HEK293 (cell line): ENCODE results near the gene COMMD8.

Experiments used
- CTCF ChIA-PET: fragments of 350-600 bp; formaldehyde crosslinking; extraction: SDS; loops from one replicate; lab custom pipeline; 2021; ENCODE audit warnings: antibody characterized with exemption; lab: Yijun Ruan, JAX
- POLR2A ChIA-PET: fragments of 300-600 bp; formaldehyde crosslinking; extraction: SDS; loops from one replicate; lab custom pipeline; 2020; ENCODE audit warnings: antibody characterized with exemption, inconsistent platforms; lab: Yijun Ruan, JAX
- H3K27ac ChIP-seq: fragments of 200-500 bp; sonication (Bioruptor generic); 2 replicates; pipeline ENCODE4 v1.5.1; 2014; ENCODE audit warnings: low read depth, low read length, control low read depth, inconsistent platforms; ENCODE audit errors: extremely low read depth
- H3K36me3 ChIP-seq, 2 experiments: fragments of 200-500 bp in 1 of 2; sonication (Bioruptor generic) in 1 of 2; 1 replicate in 1 of 2; 2 replicates in 1 of 2; pipeline ENCODE4 v1.5.1; 2014 to 2017; ENCODE audit warnings: inconsistent platforms in 2 of 2, low read length in 2 of 2; ENCODE audit not compliant: control insufficient read depth in 2 of 2, insufficient read depth in 1 of 2
- H3K4me1 ChIP-seq: fragments of 200-500 bp; sonication (Bioruptor generic); 2 replicates; pipeline ENCODE4 v1.5.1; 2014; ENCODE audit warnings: mild to moderate bottlenecking, low read length, inconsistent platforms; ENCODE audit not compliant: control insufficient read depth, insufficient read depth
- H3K4me3 ChIP-seq: 2 replicates; pipeline ENCODE4 v1.5.1; 2011; ENCODE audit warnings: low read depth, mild to moderate bottlenecking, control low read depth, low read length, moderate library complexity
- H3K9me3 ChIP-seq: fragments of 200-500 bp; sonication (Bioruptor generic); 2 replicates; pipeline ENCODE4 v1.5.1; 2014; ENCODE audit warnings: low read depth, low read length, inconsistent platforms; ENCODE audit not compliant: control insufficient read depth, insufficient read depth
- FEZF1 ChIP-seq: fragments of 450-650 bp; formaldehyde crosslinking; IDR thresholded peaks from 2 replicates; pipeline ENCODE4 v1.5.1; 2016; ENCODE audit warnings: missing biosample characterization, missing genetic modification characterization
- GFI1B ChIP-seq: fragments of 450-650 bp; formaldehyde crosslinking; IDR thresholded peaks from 2 replicates; pipeline ENCODE4 v1.5.1; 2016; ENCODE audit warnings: missing biosample characterization, missing genetic modification characterization
- RBAK ChIP-seq: fragments of 450-650 bp; formaldehyde crosslinking; IDR thresholded peaks from 2 replicates; pipeline ENCODE4 v1.5.1; 2016; ENCODE audit warnings: missing biosample characterization, missing genetic modification characterization
- TRIM28 ChIP-seq: IDR thresholded peaks from 2 replicates; pipeline ENCODE4 v1.6.1; 2011; ENCODE audit warnings: low read length, control low read depth, borderline replicate concordance
- WT1 ChIP-seq: fragments of 450-650 bp; formaldehyde crosslinking; IDR thresholded peaks from 2 replicates; pipeline ENCODE4 v1.5.1; 2016; ENCODE audit warnings: missing biosample characterization, missing genetic modification characterization
- YY1 ChIP-seq: fragments of 450-650 bp; formaldehyde crosslinking; IDR thresholded peaks from 2 replicates; pipeline ENCODE4 v1.5.1; 2018; ENCODE audit warnings: missing biosample characterization, missing genetic modification characterization
- ZBTB21 ChIP-seq: fragments of 450-650 bp; formaldehyde crosslinking; IDR thresholded peaks from 2 replicates; pipeline ENCODE4 v1.5.1; 2017; ENCODE audit warnings: missing biosample characterization, missing genetic modification characterization
- ZFP69B ChIP-seq: fragments of 450-650 bp; formaldehyde crosslinking; IDR thresholded peaks from 2 replicates; pipeline ENCODE4 v1.5.1; 2016; ENCODE audit warnings: missing biosample characterization, missing genetic modification characterization
- ZIC2 ChIP-seq: fragments of 450-650 bp; formaldehyde crosslinking; IDR thresholded peaks from 2 replicates; pipeline ENCODE4 v1.5.1; 2016; ENCODE audit warnings: missing biosample characterization, missing genetic modification characterization
- ZNF140 ChIP-seq: fragments of 450-650 bp; formaldehyde crosslinking; IDR thresholded peaks from 2 replicates; pipeline ENCODE4 v1.5.1; 2016; ENCODE audit warnings: missing biosample characterization, missing genetic modification characterization
- ZNF169 ChIP-seq: fragments of 450-650 bp; formaldehyde crosslinking; IDR thresholded peaks from 2 replicates; pipeline ENCODE4 v1.5.1; 2016; ENCODE audit warnings: missing biosample characterization, missing genetic modification characterization
- ZNF174 ChIP-seq: fragments of 450-650 bp; formaldehyde crosslinking; IDR thresholded peaks from 2 replicates; pipeline ENCODE4 v1.5.0; 2017; ENCODE audit warnings: missing biosample characterization, mild to moderate bottlenecking, missing genetic modification characterization
- ZNF211 ChIP-seq: fragments of 450-650 bp; formaldehyde crosslinking; IDR thresholded peaks from 2 replicates; pipeline ENCODE4 v1.5.1; 2016; ENCODE audit warnings: low read depth, missing biosample characterization, missing genetic modification characterization
- ZNF302 ChIP-seq: fragments of 450-650 bp; formaldehyde crosslinking; IDR thresholded peaks from 2 replicates; pipeline ENCODE4 v1.5.1; 2016; ENCODE audit warnings: missing biosample characterization, missing genetic modification characterization, low read depth
- ZNF354C ChIP-seq: fragments of 450-650 bp; formaldehyde crosslinking; IDR thresholded peaks from 2 replicates; pipeline ENCODE4 v1.5.1; 2016; ENCODE audit warnings: missing biosample characterization, missing genetic modification characterization, low read depth, borderline replicate concordance
- ZNF404 ChIP-seq: fragments of 450-650 bp; formaldehyde crosslinking; IDR thresholded peaks from 2 replicates; pipeline ENCODE4 v1.5.1; 2017; ENCODE audit warnings: missing biosample characterization, missing genetic modification characterization
- ZNF416 ChIP-seq: fragments of 450-650 bp; formaldehyde crosslinking; IDR thresholded peaks from 2 replicates; pipeline ENCODE4 v1.5.1; 2016; ENCODE audit warnings: missing biosample characterization, missing genetic modification characterization
- ZNF426 ChIP-seq: fragments of 450-650 bp; formaldehyde crosslinking; IDR thresholded peaks from 2 replicates; pipeline ENCODE4 v1.5.1; 2017; ENCODE audit warnings: missing biosample characterization, missing genetic modification characterization, mild to moderate bottlenecking, inconsistent platforms, moderate library complexity
- ZNF529 ChIP-seq: fragments of 450-650 bp; formaldehyde crosslinking; IDR thresholded peaks from 2 replicates; pipeline ENCODE4 v1.5.1; 2017; ENCODE audit warnings: missing genetic modification characterization, missing biosample characterization; ENCODE audit not compliant: insufficient replicate concordance
- ZNF530 ChIP-seq: fragments of 450-650 bp; formaldehyde crosslinking; IDR thresholded peaks from 2 replicates; pipeline ENCODE4 v1.5.1; 2016; ENCODE audit warnings: low read depth, missing biosample characterization, missing genetic modification characterization
- ZNF549 ChIP-seq: fragments of 450-650 bp; IDR thresholded peaks from 2 replicates; pipeline ENCODE4 v1.5.1; 2018; ENCODE audit warnings: missing biosample characterization, missing genetic modification characterization, mild to moderate bottlenecking, inconsistent platforms, moderate library complexity
- ZNF558 ChIP-seq: fragments of 450-650 bp; formaldehyde crosslinking; IDR thresholded peaks from 2 replicates; pipeline ENCODE4 v1.5.1; 2016; ENCODE audit warnings: missing biosample characterization, missing genetic modification characterization
- ZNF571 ChIP-seq: fragments of 450-650 bp; formaldehyde crosslinking; IDR thresholded peaks from 2 replicates; pipeline ENCODE4 v1.5.0; 2017; ENCODE audit warnings: missing biosample characterization, missing genetic modification characterization
- ZNF600 ChIP-seq: fragments of 450-650 bp; formaldehyde crosslinking; IDR thresholded peaks from 2 replicates; pipeline ENCODE4 v1.5.1; 2016; ENCODE audit warnings: missing biosample characterization, missing genetic modification characterization
- ZNF610 ChIP-seq: fragments of 450-650 bp; formaldehyde crosslinking; IDR thresholded peaks from 2 replicates; pipeline ENCODE4 v1.5.1; 2016; ENCODE audit warnings: missing biosample characterization, missing genetic modification characterization, borderline replicate concordance
- ZNF639 ChIP-seq: fragments of 450-650 bp; formaldehyde crosslinking; IDR thresholded peaks from 2 replicates; pipeline ENCODE4 v1.5.1; 2016; ENCODE audit warnings: missing biosample characterization, missing genetic modification characterization
- ZNF658 ChIP-seq: fragments of 450-650 bp; formaldehyde crosslinking; IDR thresholded peaks from 2 replicates; pipeline ENCODE4; 2016; ENCODE audit warnings: missing biosample characterization, missing genetic modification characterization
- ZNF677 ChIP-seq: fragments of 450-650 bp; IDR thresholded peaks from 2 replicates; pipeline ENCODE4 v1.5.0; 2018; ENCODE audit warnings: missing biosample characterization, mild to moderate bottlenecking, missing genetic modification characterization, moderate library complexity
- ZNF701 ChIP-seq: fragments of 450-650 bp; formaldehyde crosslinking; IDR thresholded peaks from 2 replicates; pipeline ENCODE4 v1.5.1; 2016; ENCODE audit warnings: missing biosample characterization, missing genetic modification characterization
- ZNF707 ChIP-seq: fragments of 450-650 bp; formaldehyde crosslinking; IDR thresholded peaks from 2 replicates; pipeline ENCODE4 v1.5.1; 2016; ENCODE audit warnings: missing biosample characterization, missing genetic modification characterization
- ZNF837 ChIP-seq: fragments of 450-650 bp; formaldehyde crosslinking; IDR thresholded peaks from 2 replicates; pipeline ENCODE4 v1.5.1; 2016; ENCODE audit warnings: missing biosample characterization, missing genetic modification characterization
- ZNF843 ChIP-seq: fragments of 450-650 bp; formaldehyde crosslinking; IDR thresholded peaks from 2 replicates; pipeline ENCODE4 v1.5.1; 2016; ENCODE audit warnings: missing biosample characterization, missing genetic modification characterization
- ZXDB ChIP-seq: fragments of 450-650 bp; formaldehyde crosslinking; IDR thresholded peaks from 2 replicates; pipeline ENCODE4 v1.5.1; 2016; ENCODE audit warnings: missing biosample characterization, missing genetic modification characterization
- TF ChIP-seq, protein P1 (sequence below): fragments of 450-650 bp; formaldehyde crosslinking; IDR thresholded peaks from 2 replicates; pipeline ENCODE4 v1.5.1; 2016; ENCODE audit warnings: missing biosample characterization, missing genetic modification characterization
- TF ChIP-seq, protein P2 (sequence below): fragments of 450-650 bp; formaldehyde crosslinking; IDR thresholded peaks from 2 replicates; pipeline ENCODE4 v1.5.1; 2016; ENCODE audit warnings: missing biosample characterization, missing genetic modification characterization
- TF ChIP-seq, protein P3 (sequence below): IDR thresholded peaks from 2 replicates; pipeline ENCODE4 v1.6.1; 2011; ENCODE audit warnings: mild to moderate bottlenecking, low read depth, low read length, borderline replicate concordance

COMMD8 gene

GRCh38 chr4:47442980-47443379 lies 20.5 kb downstream of the COMMD8 start:
- H3K9me3 ChIP-seq, result no peaks in the 10 kb centered on the region
- POLR2A ChIA-PET, result no interaction called here
- H3K36me3 ChIP-seq, result no peaks in the 10 kb centered on the region
- TF ChIP-seq WT1 (tag by site-specific recombination), result no peak
- TF ChIP-seq TRIM28, result no peak
- no peak for TF ChIP-seq ZNF404 (tag by site-specific recombination)
- TF ChIP-seq ZNF354C (tag by site-specific recombination), result no peak
- no peak for TF ChIP-seq YY1 (tag by site-specific recombination)
- no peak for TF ChIP-seq ZNF549 (tag by site-specific recombination)
- no peak for TF ChIP-seq ZNF140
- TF ChIP-seq ZNF558, result no peak
- TF ChIP-seq ZBTB21 (tag by site-specific recombination), result no peak
- no peak for TF ChIP-seq ZNF169 (tag by site-specific recombination)
- no peak for TF ChIP-seq ZIC2
- no peak for TF ChIP-seq ZNF843 (tag by site-specific recombination)
- no peak for TF ChIP-seq ZNF677 (tag by site-specific recombination)
- no peak for TF ChIP-seq ZNF302 (tag by site-specific recombination)
- no peak for TF ChIP-seq ZFP69B (tag by site-specific recombination)
- no peak for TF ChIP-seq ZNF707
- TF ChIP-seq ZNF600 (tag by site-specific recombination), result no peak
- no peak for TF ChIP-seq ZNF658 (tag by site-specific recombination)
- no peak for TF ChIP-seq ZNF530 (tag by site-specific recombination)
- TF ChIP-seq, all 188 proteins: peak for 0
- no peak overlapping the region for H3K4me3 ChIP-seq
- no peak overlapping the region for H3K27ac ChIP-seq
- CTCF ChIA-PET, result interaction anchor here (0.5 kb wide), 1 partner anchor 16 kb away, joined by 4 read pairs; no protein-coding TSS in a partner anchor
- no peaks in the 10 kb centered on the region for H3K4me1 ChIP-seq

- Histone ChIP-seq H3K9me3 (no peaks in the 10 kb centered on the region), H3K4me1 (no peaks in the 10 kb centered on the region), H3K27ac (no peak overlapping the region), H3K4me3 (no peak overlapping the region), H3K36me3 (no peaks in the 10 kb centered on the region)
- POLR2A ChIA-PET, result no interaction called here
- CTCF ChIA-PET, result no interaction called here
- TF ChIP-seq ZNF571 (tag by site-specific recombination) (no peak), ZNF211 (no peak), ZNF837 (tag by site-specific recombination) (no peak), ZNF677 (tag by site-specific recombination) (no peak), ZNF174 (tag by site-specific recombination) (no peak), ZNF701 (no peak), ZXDB (no peak), FEZF1 (no peak), ZNF610 (no peak), ZNF416 (tag by site-specific recombination) (no peak), RBAK (tag by site-specific recombination) (no peak), ZNF639 (tag by site-specific recombination) (no peak), GFI1B (tag by site-specific recombination) (no peak), ZNF426 (no peak), ZNF529 (no peak)
- TF ChIP-seq, protein P1, sequence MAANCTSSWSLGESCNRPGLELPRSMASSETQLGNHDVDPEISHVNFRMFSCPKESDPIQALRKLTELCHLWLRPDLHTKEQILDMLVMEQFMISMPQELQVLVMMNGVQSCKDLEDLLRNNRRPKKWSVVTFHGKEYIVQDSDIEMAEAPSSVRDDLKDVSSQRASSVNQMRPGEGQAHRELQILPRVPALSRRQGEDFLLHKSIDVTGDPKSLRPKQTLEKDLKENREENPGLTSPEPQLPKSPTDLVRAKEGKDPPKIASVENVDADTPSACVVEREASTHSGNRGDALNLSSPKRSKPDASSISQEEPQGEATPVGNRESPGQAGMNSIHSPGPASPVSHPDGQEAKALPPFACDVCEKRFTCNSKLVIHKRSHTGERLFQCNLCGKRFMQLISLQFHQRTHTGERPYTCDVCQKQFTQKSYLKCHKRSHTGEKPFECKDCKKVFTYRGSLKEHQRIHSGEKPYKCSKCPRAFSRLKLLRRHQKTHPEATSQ (tag by site-specific recombination), result no peak
- TF ChIP-seq, protein P2, sequence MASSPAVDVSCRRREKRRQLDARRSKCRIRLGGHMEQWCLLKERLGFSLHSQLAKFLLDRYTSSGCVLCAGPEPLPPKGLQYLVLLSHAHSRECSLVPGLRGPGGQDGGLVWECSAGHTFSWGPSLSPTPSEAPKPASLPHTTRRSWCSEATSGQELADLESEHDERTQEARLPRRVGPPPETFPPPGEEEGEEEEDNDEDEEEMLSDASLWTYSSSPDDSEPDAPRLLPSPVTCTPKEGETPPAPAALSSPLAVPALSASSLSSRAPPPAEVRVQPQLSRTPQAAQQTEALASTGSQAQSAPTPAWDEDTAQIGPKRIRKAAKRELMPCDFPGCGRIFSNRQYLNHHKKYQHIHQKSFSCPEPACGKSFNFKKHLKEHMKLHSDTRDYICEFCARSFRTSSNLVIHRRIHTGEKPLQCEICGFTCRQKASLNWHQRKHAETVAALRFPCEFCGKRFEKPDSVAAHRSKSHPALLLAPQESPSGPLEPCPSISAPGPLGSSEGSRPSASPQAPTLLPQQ (tag by site-specific recombination), result no peak
- TF ChIP-seq, protein P3, sequence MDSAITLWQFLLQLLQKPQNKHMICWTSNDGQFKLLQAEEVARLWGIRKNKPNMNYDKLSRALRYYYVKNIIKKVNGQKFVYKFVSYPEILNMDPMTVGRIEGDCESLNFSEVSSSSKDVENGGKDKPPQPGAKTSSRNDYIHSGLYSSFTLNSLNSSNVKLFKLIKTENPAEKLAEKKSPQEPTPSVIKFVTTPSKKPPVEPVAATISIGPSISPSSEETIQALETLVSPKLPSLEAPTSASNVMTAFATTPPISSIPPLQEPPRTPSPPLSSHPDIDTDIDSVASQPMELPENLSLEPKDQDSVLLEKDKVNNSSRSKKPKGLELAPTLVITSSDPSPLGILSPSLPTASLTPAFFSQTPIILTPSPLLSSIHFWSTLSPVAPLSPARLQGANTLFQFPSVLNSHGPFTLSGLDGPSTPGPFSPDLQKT, result no peak
Measured at GRCh38 chr4:47434931-47435330, 28.6 kb downstream of the COMMD8 start.
